Measurements from ENCODE around the gene LIMK2.

- TF ChIP-seq POLR2A (IDR thresholded peaks at IDR 0.05) (no peak), CTCF (IDR thresholded peaks at IDR 0.05 in 4 of 5, conservative IDR thresholded peaks at IDR 0.05 in 1 of 5) (no peak)
These were observed 33.2 kb upstream of the LIMK2 start for GRCh38 chr22:31178859-31179258.
